H1 (cell line): ENCODE data around the gene S1PR1. TPM values are rescaled to one million over a fixed set of nuclear protein-coding genes. Genes with fewer than 3 reads are reported as not detected.

Source experiments
- BACH1 ChIP-seq: IDR thresholded peaks from 2 replicates; pipeline ENCODE4 v1.6.1; 2012; ENCODE audit warnings: low read length, improper control_type of control experiment
- CHD2 ChIP-seq: IDR thresholded peaks from 2 replicates; pipeline ENCODE4 v1.6.1; 2012; ENCODE audit warnings: low read length, improper control_type of control experiment
- KDM4A ChIP-seq: IDR thresholded peaks from one replicate; pipeline ENCODE4 v1.7.1; 2012; ENCODE audit warnings: low read depth, mild to moderate bottlenecking, moderate library complexity, low read length, inconsistent platforms; ENCODE audit not compliant: severe bottlenecking
- POLR2A ChIP-seq, 2 experiments: IDR thresholded peaks; 1 replicate in 1 of 2; 2 replicates in 1 of 2; pipeline ENCODE4 v1.6.1; 2011; ENCODE audit warnings: low read depth in 2 of 2, low read length in 2 of 2, mild to moderate bottlenecking in 2 of 2; ENCODE audit errors: control extremely low read depth in 1 of 2
- SIN3A ChIP-seq, 2 experiments: IDR thresholded peaks in 1 of 2; conservative IDR thresholded peaks in 1 of 2; 2 replicates each; pipeline ENCODE4 v1.6.1; 2011 to 2012; ENCODE audit warnings: low read length in 2 of 2, improper control_type of control experiment in 1 of 2, low read depth in 1 of 2, mild to moderate bottlenecking in 1 of 2
- SIX5 ChIP-seq: IDR thresholded peaks from 2 replicates; pipeline ENCODE4 v1.6.1; 2011; ENCODE audit warnings: mild to moderate bottlenecking, low read depth, low read length
- SP1 ChIP-seq: IDR thresholded peaks from 2 replicates; pipeline ENCODE4 v1.6.1; 2011; ENCODE audit warnings: low read depth, low read length
- polyA plus RNA-seq, 7 experiments: library from polyadenylated mRNA; depleted of rRNA in 3 of 7; stranded (reverse) in 5 of 7; unstranded in 2 of 7; fragments of >200 nt in 5 of 7; fragments of 200-250 nt in 2 of 7; gene quantifications; 1 replicate in 5 of 7; 2 replicates in 1 of 7; 4 replicates in 1 of 7; pipeline versions ENCODE4 v1.2.1 to v1.2.3, GENCODE V29; 2011 to 2013; ENCODE audit warnings: missing spikeins in 2 of 7, mixed read lengths in 2 of 7
- total RNA-seq: library from RNA; stranded (reverse); fragmentation: NEBNext Ultra II Directional; extraction: Animal tissue kit (Norgen Biotek cat#: 25700); gene quantifications from 2 replicates; pipeline ENCODE4 v1.2.1, GENCODE V29; 2021

Gene S1PR1
- total and polyA plus RNA-seq, 2 of the 8 experiments (the other 6 are each of a cell fraction or from before 2014, with no cell fraction given): 3.5 to 5.5 TPM

GRCh38 chr1:101262630-101263348 lies 26.0 kb downstream of the S1PR1 start (continued):
- TF ChIP-seq SIN3A (conservative IDR thresholded peaks at IDR 0.05 in 1 of 2, IDR thresholded peaks at IDR 0.05 in 1 of 2; ENCODE audit: low read depth in 1 of 2, low read length in 2 of 2) (no peak), SIX5 (no peak), BACH1 (no peak), POLR2A (IDR thresholded peaks at IDR 0.05; ENCODE audit: control extremely low read depth in 1 of 2, low read depth in 2 of 2, low read length in 2 of 2) (no peak), CHD2 (no peak), KDM4A (no peak), SP1 (no peak)
- TF ChIP-seq, all 59 proteins: peak for 0
